CD4-positive, alpha-beta T cell treated with Interleukin-6 at 100 ng/mL for 8 hours (primary cell): Measurements from ENCODE around the gene FUZ.

Experiments used
- DNase-seq: peaks from one replicate; pipeline ENCODE4 v3.0.0-alpha.2; 2020; ENCODE audit warnings: mixed read lengths, low spot score

The FUZ gene

GRCh38 chr19:49780861-49781260, 32.2 kb downstream of the FUZ start:
- DNase-seq, result no peak

GRCh38 chr19:49779731-49780555, 33.1 kb downstream of the FUZ start:
- DNase-seq, result no peak

GRCh38 chr19:49776371-49776764, 36.7 kb downstream of the FUZ start:
- DNase-seq, result no peak

GRCh38 chr19:49775742-49776370, 37.2 kb downstream of the FUZ start:
- DNase-seq, result no peak

GRCh38 chr19:49774969-49775368, 38.1 kb downstream of the FUZ start:
- no peak for DNase-seq

GRCh38 chr19:49773663-49774350, 39.3 kb downstream of the FUZ start:
- no peak for DNase-seq

GRCh38 chr19:49772850-49773432, 40.2 kb downstream of the FUZ start:
- no peak for DNase-seq

GRCh38 chr19:49771674-49772139, 41.4 kb downstream of the FUZ start:
- no peak for DNase-seq

GRCh38 chr19:49770529-49770928, 42.6 kb downstream of the FUZ start:
- DNase-seq, result no peak

- no peak for DNase-seq
These were observed 45.0 kb downstream of the FUZ start for GRCh38 chr19:49767967-49768581.

GRCh38 chr19:49767381-49767780, 45.7 kb downstream of the FUZ start:
- no peak for DNase-seq

GRCh38 chr19:49766930-49767299, 46.2 kb downstream of the FUZ start, which contains the start of gene AP2A1:
Gene AP2A1 (plus strand): TSS chr19:49767001. CDS start chr19:49767134, 133 bp downstream.
- DNase-seq, result no peak

GRCh38 chr19:49766007-49766929, 46.8 kb downstream of the FUZ start:
- peak; percentile 100 for DNase-seq

GRCh38 chr19:49764341-49764740, 48.8 kb downstream of the FUZ start:
- no peak for DNase-seq

- no peak for DNase-seq
These were observed 49.9 kb downstream of the FUZ start, which contains the start of gene TSKS for GRCh38 chr19:49763230-49763629. Gene TSKS (minus strand): TSS chr19:49763306. CDS start chr19:49763247, 59 bp downstream.

- peak; percentile 29 for DNase-seq
These were observed 51.3 kb downstream of the FUZ start for GRCh38 chr19:49761625-49762311.

GRCh38 chr19:49761249-49761624, 51.9 kb downstream of the FUZ start:
- no peak for DNase-seq

- no peak for DNase-seq
These were observed 54.8 kb downstream of the FUZ start for GRCh38 chr19:49758292-49758691.
